ENCODE data around the gene CEACAM16. TPM values are rescaled to one million over a fixed set of nuclear protein-coding genes. Genes with fewer than 3 reads are reported as not detected.

The CEACAM16 gene, protein sequence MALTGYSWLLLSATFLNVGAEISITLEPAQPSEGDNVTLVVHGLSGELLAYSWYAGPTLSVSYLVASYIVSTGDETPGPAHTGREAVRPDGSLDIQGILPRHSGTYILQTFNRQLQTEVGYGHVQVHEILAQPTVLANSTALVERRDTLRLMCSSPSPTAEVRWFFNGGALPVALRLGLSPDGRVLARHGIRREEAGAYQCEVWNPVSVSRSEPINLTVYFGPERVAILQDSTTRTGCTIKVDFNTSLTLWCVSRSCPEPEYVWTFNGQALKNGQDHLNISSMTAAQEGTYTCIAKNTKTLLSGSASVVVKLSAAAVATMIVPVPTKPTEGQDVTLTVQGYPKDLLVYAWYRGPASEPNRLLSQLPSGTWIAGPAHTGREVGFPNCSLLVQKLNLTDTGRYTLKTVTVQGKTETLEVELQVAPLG
- total RNA-seq (2014; rRNA removed) (not detected in 2 replicates), Bru-seq, nascent RNA (percentile 6 among the genes with signal in this experiment), BruChase-seq, experiment 1, labeled RNA remaining after a 6-hour chase (percentile 17 among the genes with signal in this experiment), BruChase-seq, experiment 2, labeled RNA remaining after a 2-hour chase (percentile 17 among the genes with signal in this experiment)
- long read RNA-seq: 0 reads

DNA sequence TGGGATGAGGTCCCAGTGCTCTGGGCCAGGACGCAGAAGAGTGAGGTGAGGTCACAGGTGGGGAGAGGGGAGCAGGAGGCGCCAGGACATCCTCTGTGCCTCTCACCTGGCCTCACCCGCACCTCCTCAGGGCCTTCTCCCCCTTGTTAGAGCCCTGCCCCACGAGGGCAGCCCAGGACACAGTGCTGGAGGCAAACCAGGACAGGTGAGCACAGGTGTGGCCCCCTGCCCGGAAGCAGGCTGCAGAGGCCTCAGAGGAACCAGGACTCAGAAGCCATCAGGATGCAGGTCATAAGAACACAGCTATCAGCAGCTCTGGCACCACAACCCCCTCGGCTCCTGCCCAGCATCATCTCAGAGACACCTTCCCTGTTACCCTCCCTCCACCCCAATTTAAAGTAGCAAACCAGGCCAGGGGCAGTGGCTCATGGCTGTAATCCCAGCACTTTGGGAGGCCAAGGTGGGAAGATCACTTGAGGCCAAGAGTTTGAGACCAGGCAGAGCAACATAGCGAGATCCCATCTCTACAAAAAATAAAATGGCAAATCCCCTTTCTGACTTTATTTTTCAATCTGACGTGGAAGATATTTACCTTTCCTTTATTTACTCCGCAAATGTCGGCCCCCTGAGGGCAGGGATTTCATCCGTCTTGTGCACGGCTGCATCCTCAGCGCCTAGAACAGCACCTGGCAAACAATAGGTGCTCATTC is at the start of gene CEACAM16:
Gene CEACAM16 (plus strand): TSS at position 660 of the 710 bp plus-strand sequence. CDS start 2,306 bp downstream, outside the sequence.
- intact Hi-C loops (cut with micrococcal nuclease): no loop called here
- Histone ChIP-seq H3K4me3 (ENCODE audit: low read length) (no peak within 1 kb of the TSS), H3K9ac (ENCODE audit: low read length) (no peak within 1 kb of the TSS), H3K27me3 (ENCODE audit: low read length) (no peaks in the 10 kb centered on the region), H3K4me1 (ENCODE audit: insufficient read depth, low read length) (peaks cover 20% of the 10 kb centered on the region), H2AFZ (ENCODE audit: low read length) (no peak within 1 kb of the TSS), H3F3A (ENCODE audit: low read length, unreplicated experiment) (no peaks in the 10 kb centered on the region), H4K20me1 (ENCODE audit: low read length) (no peaks in the 10 kb centered on the region), H3K79me2 (ENCODE audit: low read length) (no peaks in the 10 kb centered on the region), H3K27ac (ENCODE audit: low read length) (no peak within 1 kb of the TSS), H3K36me3 (ENCODE audit: low read depth, low read length) (no peaks in the 10 kb centered on the region), H3K9me2 (replicated peaks; ENCODE audit: low read length) (no peaks in the 10 kb centered on the region), H3K4me2 (ENCODE audit: low read length) (no peak within 1 kb of the TSS), H3K9me3 (ENCODE audit: low read length) (no peaks in the 10 kb centered on the region)
- POLR2A ChIA-PET (ENCODE audit: unreplicated experiment): no interaction called here
- no TSS peak for BruUV-seq (replicated peaks)
- TF ChIP-seq EZH2phosphoT487 (IDR thresholded peaks at IDR 0.05; ENCODE audit: borderline replicate concordance, low read length) (no peak), CTCF (conservative IDR thresholded peaks at IDR 0.05; ENCODE audit: low read depth, low read length) (no peak), EZH2 (IDR thresholded peaks at IDR 0.05; ENCODE audit: low read length, unreplicated experiment) (no peak)
- CTCF ChIA-PET: no interaction called here
- DNase-seq: no peak
- no peak for ATAC-seq

DNA sequence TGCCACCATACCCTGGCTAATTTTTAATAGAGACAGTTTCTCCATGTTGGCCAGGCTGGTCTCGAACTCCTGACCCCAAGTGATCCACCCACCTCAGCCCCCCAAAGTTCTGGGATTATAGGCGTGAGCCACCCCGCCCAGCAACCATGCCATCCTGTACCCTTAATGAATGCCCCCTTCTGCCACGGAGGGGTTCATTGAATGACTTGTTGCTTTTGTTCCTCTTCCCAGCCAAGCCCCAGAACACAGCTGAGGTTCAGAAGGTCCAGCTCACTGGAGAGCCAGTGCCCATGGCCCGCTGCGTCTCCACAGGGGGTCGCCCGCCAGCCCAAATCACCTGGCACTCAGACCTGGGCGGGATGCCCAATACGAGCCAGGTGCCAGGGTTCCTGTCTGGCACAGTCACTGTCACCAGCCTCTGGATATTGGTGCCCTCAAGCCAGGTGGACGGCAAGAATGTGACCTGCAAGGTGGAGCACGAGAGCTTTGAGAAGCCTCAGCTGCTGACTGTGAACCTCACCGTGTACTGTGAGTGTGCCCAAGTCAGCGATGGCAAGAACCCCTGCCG is 49.3 kb upstream of the CEACAM16 start:
- Histone ChIP-seq H3K27me3 (ENCODE audit: low read length) (no peaks in the 10 kb centered on the region), H3K27ac (ENCODE audit: low read length) (no peak overlapping the region; the same call in 1 of the 2 replicates), H3K9ac (ENCODE audit: low read length) (no peak overlapping the region), H4K20me1 (ENCODE audit: low read length) (peaks cover 10% of the 10 kb centered on the region), H3K9me3 (ENCODE audit: low read length) (no peaks in the 10 kb centered on the region), H3K79me2 (ENCODE audit: low read length) (peaks cover 53% of the 10 kb centered on the region), H3K36me3 (ENCODE audit: low read depth, low read length) (peaks cover 42% of the 10 kb centered on the region), H3K9me2 (replicated peaks; ENCODE audit: low read length) (no peaks in the 10 kb centered on the region), H3K4me1 (ENCODE audit: insufficient read depth, low read length) (peaks cover 19% of the 10 kb centered on the region), H2AFZ (ENCODE audit: low read length) (no peak overlapping the region), H3F3A (ENCODE audit: low read length, unreplicated experiment) (no peaks in the 10 kb centered on the region), H3K4me3 (ENCODE audit: low read length) (no peak overlapping the region), H3K4me2 (ENCODE audit: low read length) (no peak overlapping the region)
- CTCF ChIA-PET: no interaction called here
- DNase-seq (no peak), ATAC-seq (no peak)
- POLR2A ChIA-PET (ENCODE audit: unreplicated experiment): no interaction called here
- BruUV-seq (replicated peaks): no TSS peak
- intact Hi-C loops (cut with micrococcal nuclease): loop anchor here (5.0 kb wide), 1 partner anchor 123 kb away; no protein-coding TSS in a partner anchor
- TF ChIP-seq EZH2 (IDR thresholded peaks at IDR 0.05; ENCODE audit: low read length, unreplicated experiment): no peak
- no peak for TF ChIP-seq CTCF (conservative IDR thresholded peaks at IDR 0.05; ENCODE audit: low read depth, low read length)
- no peak for TF ChIP-seq EZH2phosphoT487 (IDR thresholded peaks at IDR 0.05; ENCODE audit: borderline replicate concordance, low read length)

All from PC-3 (cell line).